Left renal cortex interstitium (tissue), 4 donors: ENCODE results near the gene HLA-E. TPM values are rescaled to one million over a fixed set of nuclear protein-coding genes. Genes with fewer than 3 reads are reported as not detected.
"Not testable (repeated sequence)": the region's sequence is repeated elsewhere in the genome, so short reads cannot be mapped to it uniquely, and the experiment has no call there.

Source experiments
- DNase-seq, 4 donors: peaks; one replicate each; pipeline ENCODE4 v3.0.0-alpha.2; 2013; ENCODE audit warnings: low read depth in 4 of 4, low spot score in 2 of 4, missing footprints in 1 of 4
- polyA plus RNA-seq, 4 donors: library from polyadenylated mRNA; unstranded; fragments of 120-200 nt; gene quantifications; one replicate each; pipeline ENCODE4 v1.2.1, GENCODE V29; 2013; ENCODE audit not compliant: insufficient read length in 4 of 4

Gene HLA-E
- polyA plus RNA-seq, result 100 to 1,000 TPM in 3 of 4 donors, 10 to 100 TPM in 1; 94.3 to 137 (median 116) TPM

DNA sequence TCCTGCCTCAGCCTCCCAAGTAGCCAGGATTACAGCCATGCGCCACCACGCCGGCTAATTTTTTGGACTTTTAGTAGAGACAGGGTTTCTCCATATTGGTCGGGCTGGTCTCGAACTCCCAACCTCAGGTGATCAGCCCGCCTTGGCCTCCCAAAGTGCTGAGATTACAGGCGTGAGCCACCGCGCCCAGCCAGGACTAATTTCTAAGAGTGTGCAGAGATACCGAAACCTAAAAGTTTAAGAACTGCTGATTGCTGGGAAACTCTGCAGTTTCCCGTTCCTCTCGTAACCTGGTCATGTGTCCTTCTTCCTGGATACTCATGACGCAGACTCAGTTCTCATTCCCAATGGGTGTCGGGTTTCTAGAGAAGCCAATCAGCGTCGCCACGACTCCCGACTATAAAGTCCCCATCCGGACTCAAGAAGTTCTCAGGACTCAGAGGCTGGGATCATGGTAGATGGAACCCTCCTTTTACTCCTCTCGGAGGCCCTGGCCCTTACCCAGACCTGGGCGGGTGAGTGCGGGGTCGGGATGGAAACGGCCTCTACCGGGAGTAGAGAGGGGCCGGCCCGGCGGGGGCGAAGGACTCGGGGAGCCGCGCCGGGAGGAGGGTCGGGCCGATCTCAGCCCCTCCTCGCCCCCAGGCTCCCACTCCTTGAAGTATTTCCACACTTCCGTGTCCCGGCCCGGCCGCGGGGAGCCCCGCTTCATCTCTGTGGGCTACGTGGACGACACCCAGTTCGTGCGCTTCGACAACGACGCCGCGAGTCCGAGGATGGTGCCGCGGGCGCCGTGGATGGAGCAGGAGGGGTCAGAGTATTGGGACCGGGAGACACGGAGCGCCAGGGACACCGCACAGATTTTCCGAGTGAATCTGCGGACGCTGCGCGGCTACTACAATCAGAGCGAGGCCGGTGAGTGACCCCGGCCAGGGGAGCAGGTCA is at the start of gene HLA-E:
TSS of gene HLA-E (plus strand) at position 429 of the 945 bp plus-strand sequence. CDS start at position 452, 23 bp downstream.
- peak; percentile 96 to 99 (median 98) for DNase-seq

DNA sequence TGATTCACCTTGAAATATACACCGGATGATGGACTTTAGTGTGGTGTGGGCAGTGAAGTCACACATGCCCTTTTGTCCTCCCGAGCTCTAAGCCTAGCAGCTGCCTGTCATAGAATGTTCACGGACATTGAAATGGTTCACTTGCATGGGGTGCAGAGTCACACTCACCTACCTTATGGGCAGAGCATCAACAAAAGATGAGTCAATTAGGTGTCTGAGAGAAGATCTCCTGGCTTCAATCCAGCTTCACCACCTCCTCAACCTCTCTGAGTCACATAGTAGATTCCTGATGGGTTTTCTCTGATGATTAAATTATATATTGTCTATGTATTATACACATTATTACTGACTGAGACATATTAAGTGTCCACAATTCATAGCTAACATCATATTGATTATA is 48.1 kb upstream of the HLA-E start:
- no peak for DNase-seq

DNA sequence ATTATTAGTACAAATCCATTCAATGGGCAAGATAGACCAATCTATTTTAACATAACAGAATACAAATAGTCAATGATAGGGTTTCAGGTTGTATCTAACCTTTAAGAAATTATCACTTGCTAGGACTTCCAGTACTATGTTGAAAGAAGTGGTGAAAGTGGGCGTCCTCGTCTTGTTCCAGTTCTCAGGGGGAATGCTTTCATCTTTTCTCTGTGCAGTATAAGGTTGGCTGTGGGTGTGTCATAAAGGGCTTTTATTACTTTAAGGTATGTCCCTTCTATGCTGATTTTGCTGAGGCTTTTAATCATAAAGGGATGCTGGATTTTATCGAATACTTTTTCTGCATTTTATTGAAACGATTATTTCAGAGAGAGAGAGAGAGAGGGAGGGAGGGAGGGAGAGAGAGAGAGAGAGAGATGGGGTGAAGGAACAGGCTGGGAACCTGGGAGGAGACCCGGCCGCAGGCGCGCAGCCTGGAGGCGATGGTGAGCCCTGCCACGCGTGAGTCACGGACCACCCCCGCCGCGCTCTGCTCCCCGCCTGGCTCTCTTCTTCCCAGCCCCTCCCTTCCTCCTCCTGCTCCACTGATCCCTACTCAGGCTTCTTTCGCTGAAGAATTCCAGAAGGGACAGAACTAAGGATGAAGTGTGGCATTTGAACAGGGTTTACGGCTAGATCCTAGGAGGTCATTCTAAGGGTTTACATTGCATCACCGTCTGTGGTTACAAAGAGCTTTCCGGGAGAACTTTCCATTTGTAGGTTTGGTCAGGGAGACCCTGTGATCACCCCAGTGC is 45.5 kb upstream of the HLA-E start:
- no peak for DNase-seq

DNA sequence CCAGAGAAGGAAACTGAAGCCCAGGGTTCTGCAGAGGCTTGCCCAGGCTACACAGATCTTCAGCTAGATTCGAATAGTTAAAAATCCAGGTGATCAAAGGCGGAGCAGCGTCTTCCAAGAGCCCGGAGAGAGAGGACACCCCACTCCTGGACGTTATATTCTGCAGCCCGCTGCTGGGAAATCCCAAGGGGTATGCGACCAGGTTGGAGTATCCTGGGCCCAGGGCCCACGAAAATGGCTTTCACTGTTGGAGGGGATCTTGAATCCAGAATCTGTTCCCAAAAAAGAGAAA is 44.9 kb upstream of the HLA-E start:
- DNase-seq, result no peak

DNA sequence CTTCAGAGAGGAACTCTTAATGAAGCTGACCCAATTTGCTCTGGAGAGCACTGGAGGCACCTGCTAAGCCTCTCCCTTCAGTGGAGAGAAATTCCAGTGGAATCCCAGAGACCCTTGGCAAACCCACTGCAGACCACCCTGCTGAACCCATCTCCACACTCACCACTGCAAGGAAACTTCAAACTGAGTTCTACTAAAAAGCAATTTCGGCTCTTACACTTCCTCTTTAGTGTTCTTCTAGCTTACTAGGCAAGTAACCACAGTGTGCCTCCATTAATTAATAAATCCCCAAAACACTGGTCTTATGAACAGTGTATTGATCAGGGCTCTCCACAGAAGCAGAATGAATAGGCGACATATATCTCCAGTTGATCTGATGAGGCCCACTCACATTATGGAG is 43.0 kb upstream of the HLA-E start:
- no peak for DNase-seq

DNA sequence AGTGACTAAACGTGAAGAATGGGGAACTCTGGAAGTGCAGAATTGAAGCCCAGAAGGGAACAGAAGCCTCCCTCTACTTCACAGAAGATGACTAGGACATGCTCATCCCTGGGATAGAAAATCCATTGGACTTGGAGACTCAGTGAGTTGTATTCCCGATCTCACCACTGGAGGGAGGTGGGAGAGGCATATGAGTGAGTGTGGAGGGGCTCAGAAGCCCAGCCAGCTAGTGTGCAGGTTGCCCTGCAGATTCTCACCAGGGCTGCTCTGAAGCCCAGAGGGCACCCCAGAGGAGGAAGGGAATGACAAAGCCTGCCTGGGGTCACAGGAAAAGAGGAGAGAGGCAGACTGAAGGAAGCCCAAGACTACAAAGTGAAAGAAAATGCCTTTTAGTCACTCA is 42.1 kb upstream of the HLA-E start:
- DNase-seq, result no peak

DNA sequence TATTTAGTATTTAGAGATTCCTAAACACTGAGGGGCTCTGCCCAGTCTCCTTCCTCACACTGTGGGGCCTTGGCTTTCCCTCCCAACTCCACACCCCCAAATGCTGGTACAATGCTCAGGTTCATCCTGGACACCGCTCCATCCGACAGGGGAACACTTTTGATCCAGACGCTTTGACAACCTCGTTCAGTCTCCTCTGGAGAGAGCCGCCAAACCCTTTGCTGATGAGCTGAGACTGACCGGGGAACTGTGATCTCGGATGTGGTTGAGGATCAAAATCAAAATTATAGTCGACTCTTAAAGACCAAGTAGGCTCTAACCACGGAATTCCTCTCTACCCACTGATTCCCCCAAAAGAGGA is 38.8 kb upstream of the HLA-E start:
- DNase-seq, result no peak

DNA sequence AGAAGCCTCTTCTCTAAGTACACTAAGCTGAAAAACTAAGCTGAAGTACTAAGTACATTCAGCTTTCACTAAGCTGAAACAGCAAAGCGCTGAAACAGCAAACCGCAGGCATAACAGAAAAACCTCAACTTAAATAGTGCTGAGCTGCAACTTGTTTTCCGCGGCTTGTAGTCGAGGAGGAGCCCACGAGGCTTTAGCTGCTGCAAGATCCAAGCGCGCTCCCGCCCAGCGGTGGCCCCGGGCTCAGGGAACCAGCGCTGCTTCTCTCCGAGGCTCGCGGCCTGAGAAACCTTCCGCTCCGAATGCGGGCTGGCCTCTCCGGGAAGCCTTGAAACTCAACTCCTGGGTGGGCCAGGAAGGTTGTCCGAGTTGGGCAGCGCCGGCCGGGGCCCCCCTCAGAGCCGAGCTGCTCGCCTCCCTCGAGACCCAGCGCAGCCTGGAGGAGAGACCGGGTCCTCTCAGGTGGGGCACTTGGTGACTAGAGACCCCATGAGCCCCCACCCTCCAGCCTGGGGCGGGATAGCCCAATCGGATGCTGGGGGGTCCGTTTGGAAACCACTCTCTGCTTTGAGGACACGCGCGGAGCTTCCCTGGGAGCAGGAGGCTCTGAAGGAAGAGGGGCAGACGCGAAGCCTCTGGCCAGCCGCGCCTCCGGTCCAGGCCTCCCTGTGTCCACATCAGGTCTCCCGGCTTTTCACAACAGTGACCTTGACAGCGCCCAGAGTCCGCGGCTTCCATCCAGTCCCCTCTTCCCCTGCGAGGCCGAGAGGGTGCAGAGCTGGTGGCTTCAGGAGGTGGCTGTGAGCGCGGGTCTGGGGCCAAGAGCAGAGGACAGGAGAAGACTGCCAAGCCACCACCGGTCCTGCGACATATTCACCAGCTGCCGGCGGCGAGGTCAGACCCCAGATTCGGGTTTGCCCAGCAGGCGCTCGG is 38.1 kb upstream of the HLA-E start:
- DNase-seq, result no peak

DNA sequence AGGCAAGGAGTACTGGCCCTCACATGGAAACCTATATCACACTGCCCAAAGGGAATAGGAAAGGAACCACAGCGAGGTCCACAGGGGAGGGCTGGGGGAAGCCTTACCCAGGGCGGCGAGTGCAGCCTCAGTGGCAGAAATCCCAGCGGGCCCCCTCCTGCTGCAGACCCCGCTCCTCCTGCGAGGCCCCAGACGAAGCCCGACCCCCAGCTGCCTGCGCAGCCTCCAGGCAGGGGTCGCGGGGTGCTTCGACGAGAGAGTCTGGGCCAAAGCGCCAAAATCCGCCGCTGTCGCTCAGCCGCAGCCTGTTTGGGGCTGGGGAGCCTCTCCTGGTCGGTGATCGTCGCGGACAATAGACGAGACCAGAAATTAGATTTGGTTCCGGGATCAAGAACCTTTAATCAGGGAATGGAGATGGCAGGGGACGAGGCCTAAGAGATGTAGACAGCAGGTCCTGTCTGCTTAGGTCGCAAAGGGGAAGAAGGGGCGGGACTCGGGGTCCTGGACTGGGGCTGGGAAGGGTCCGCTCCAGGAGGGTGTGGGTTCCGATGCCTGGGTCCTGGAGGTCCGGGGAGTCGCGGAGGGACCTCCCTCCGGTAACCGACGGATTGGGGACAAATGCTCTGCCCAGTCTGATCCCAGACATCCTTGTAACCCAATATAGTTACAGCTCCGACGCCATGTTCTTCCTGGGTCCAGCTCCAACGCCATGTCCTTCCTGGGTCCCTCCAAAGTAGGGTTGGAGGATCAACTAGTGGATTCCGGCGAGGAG is 36.4 kb upstream of the HLA-E start:
- no peak for DNase-seq

DNA sequence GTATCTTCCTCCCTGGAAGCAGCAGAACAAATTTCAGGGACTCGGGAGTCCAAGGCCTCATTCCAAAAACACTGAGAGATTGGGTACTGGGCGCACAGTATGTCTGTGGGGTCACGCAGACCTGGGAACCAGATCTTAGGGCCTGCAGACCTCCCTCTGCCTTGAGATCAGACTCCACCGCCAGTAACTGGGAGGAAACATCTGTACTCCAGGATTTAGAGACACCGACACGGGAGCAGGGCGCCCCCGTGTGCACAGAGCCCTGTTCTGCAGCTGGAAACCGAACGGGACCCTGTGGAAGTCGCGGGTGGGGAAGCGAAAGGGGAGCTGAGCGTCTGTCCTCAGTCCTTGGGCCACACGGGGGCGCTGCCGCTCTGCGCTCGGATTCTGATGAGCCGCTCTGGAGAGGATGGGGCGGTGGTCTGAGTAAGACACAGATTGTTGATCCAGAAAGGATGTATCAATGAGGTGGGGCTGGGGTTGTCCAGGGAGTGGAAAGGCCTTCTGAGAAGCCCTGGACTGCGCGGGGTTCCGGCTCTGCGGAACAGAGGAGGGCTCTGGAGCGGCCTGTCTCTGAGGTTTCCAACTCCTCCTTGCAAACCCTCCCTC is 35.7 kb upstream of the HLA-E start:
- DNase-seq, result peak in 2 of 4 donors; percentile 59 to 63

DNA sequence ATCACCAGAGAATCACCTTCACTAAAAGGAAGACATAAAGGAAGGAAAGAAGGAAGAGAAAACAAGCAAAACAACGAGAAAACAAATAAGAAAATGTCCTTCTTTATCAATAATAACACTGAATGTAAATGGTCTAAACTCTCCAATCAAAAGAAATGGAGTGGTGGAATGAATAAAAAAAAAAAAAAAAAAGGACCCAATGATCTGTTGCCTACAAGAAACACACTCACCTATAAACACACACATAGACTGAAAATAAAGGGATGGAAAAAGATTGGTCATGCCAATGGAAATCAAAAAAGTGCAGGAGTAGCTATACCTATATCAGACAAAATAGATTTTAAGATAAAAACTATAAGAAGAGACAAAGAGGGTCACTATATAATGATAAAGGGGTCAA is 30.2 kb upstream of the HLA-E start:
- no peak for DNase-seq

DNA sequence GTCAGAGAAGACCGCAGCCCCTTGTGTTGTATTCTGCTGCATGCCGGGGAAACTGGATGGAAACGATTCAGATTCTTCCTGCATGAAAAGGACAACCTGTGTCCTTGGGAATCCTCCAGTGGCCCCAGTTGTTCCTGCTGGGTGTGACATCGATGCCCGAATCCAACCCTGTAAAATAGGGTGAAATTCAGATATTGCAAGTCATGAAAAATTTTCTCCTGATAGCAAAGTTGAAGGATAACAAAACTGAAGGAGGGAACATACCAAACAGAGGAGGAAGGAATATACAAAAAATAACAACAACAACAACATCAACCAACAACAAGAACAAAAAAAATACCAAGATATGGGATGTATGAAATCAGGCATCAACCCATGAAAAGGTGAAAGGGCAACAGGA is 28.3 kb upstream of the HLA-E start:
- no peak for DNase-seq

DNA sequence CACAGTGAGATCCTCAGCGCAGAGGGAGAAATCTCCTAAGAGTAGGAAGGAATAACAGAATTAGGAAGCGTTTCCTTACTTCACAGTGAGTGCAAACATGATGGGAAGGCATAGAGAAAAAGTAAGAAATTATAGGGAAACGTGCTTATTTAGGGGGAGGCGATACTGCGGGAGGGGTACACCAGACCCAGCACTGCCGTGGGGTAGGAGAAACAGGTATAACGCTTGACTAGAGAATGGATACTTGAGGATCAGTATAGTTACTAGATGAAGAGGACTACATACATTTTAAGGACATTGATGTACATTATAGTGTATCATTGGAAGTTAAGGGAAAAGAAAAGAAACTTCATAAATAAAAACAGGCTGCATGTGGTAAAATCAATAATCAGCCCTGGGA is 26.8 kb upstream of the HLA-E start:
- DNase-seq, result no peak

DNA sequence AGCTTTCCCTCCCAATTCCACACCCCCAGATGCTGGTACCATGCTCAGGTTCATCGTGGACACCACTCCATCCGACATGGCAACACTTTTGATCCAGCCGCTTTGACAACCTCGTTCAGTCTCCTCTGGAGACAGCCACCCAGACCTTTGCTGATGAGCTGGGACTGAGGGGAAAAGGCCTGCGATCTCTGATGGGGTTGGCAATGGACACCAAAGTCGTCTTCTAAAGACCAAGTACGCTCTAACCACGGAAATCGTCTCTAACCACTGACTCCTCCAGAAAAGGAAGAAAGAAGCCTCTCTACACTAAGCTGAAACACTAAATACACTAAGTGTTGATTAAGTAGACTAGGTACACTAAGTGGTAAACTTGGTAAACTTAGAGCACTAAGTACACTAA is 26.1 kb upstream of the HLA-E start:
- DNase-seq, result no peak

DNA sequence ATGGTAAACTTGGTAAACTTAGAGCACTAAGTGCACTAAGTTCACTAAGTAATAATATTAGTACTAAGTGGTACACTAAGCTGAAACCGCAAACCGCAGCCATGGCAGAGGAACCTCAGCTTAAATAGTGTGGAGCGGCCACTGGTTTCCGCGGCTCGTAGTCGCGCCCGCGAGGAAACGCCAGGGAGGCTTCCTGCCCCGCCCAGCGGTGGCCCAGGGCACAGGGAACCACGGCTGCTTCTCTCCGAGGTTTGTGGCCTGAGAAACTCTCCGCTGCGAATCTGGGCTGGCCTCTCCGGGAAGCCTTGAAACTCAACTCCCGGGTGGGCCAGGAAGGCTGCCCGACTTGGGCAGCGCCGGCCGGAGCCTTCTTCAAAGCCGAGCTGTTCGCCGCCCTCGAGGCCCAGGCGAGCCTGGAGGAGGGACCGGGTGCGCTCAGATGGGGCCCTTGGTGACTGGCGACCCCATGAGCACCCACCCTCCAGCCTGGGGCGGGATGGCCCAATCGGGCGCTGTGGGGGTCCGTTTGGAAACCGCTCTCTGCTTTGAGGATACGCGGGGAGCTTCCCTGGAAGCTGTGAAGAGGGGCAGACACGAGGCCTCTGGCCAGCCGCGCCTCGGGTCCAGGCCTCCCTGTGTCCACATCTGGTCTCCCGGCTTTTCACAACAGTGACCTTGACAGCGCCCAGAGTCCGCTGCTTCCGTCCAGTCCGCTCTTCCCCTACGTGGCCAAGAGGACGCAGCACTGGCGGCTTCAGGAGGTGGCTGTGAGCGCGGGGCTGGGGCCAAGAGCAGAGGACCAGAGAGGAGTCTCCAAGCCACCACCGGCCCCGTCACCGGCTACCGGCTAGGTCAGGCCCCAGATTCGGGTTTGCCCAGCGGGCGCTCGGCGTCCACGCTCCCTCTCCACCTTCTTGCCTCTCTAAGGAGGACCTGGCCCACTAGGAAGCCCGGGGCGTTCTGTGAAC is 25.4 kb upstream of the HLA-E start:
- peak in 1 of 4 donors; percentile 38 for DNase-seq

DNA sequence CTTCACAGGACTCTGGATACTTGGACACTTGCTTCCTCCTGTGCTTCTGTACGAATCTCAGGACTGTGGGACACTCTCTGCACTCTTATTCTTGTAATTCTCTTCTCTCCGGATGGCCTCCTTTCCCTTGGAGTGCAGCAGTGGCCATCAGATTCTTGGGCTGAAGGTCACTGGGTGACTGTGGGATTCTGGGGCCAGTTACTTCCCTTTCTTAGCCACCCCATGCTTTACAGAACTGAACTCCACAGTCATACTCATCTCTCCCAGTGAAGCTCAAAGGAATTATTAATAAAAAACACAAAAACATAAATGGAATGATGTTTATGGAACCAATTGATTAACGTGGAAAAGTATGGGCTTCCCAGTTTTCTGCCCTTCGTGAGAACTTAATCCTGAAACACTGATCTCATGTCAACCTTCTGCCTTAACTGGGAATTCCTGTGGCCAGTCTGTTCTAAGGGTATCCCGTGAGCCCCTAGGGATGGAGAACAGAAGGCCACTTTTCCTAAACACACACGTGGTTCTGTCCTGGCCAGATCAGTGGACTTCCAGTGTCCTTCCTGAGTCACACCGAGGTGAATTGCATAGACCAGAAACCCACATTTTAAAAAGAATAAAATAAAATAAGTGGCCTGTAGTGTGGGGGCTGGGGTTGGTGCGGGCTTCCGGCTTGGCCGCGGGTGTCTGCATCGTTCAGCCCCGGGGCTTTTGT is 23.6 kb upstream of the HLA-E start:
- no peak for DNase-seq

DNA sequence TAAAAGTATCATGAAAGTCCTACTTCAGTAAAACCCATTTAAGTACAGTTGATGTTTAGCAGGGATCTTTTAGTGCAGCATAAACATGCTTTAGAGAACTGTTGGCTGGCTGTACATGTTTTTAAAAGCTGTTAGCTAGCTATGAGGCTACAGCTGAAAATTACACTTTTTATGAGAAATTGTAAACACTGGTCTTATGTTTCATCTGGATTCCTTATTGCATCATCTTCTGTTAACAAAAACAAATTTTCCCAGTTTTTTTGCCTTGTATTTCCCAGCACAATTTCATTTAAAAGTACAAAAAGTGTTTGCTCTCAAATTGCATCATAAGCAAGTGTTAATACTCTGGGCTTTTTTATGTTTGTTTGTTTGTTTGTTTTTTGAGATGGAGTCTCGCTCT is 18.3 kb upstream of the HLA-E start:
- DNase-seq, result no peak

DNA sequence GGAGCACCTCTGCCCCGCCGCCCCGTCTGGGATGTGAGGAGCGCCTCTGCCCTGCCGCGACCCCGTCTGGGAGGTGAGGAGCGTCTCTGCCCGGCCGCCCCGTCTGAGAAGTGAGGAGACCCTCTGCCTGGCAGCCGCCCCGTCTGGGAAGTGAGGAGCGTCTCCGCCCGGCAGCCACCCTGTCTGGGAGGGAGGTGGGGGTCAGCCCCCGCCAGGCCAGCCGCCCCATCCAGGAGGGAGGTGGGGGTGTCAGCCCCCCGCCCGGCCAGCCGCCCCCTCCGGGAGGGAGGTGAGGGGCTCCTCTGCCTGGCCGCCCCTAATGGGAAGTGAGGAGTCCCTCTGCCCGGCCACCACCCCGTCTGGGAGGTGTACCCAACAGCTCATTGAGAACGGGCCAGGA is 14.2 kb upstream of the HLA-E start:
- not testable (repeated sequence) for DNase-seq
